NCI-H1092 treated with DMSO at 0.1 percent for 48 hours (cell line): ENCODE measurements around the gene STAT5B.

Source experiments
- DNase-seq: peaks from one replicate; lab custom pipeline; 2025; lab: John Stamatoyannopoulos, UW

The STAT5B gene

DNA sequence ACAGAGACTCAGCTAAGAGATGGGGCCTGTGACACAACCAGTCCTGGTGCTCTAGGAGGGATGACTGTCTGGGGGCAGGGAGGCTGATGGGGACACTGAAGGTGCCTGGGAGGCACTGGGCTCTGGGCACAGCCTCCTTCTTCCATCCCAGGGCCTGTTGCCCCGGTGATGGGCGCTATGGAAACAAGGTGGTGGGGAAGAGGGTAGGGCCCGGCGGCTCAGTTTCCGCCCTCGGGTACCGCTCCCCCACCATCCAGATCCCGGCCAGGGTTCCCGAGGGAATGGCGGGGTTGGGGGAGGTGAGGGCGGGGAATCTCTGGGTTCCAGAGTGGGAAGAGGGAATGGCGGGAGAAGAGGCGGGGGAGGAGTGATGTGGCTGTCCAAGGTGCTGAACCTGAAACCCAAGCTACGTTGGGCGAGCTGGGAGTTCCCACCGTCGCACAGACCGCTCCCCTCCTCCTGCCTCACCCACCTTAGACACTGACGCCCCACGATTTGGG, 96.2 kb downstream of the STAT5B start:
- peak; percentile 18 for DNase-seq

DNA sequence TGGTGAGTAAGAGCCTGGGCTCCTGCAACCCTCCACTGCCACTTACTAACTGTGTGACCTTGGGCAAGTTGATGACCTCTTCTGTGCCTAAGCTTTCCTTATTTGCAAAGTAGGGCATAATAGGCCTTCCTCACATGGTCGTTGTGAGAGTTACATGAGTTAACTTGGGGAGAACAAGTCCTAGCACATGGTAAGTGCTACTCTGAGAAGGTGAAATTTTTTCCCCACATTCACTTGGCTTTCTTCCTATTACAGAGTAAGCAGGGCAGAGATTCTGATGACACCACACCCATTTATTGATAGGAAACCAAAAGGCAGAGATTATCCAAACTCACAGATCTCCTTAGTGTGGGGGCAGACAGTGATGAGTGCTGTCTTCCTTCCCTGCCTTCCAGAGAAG, 96.9 kb downstream of the STAT5B start:
- DNase-seq = no peak

DNA sequence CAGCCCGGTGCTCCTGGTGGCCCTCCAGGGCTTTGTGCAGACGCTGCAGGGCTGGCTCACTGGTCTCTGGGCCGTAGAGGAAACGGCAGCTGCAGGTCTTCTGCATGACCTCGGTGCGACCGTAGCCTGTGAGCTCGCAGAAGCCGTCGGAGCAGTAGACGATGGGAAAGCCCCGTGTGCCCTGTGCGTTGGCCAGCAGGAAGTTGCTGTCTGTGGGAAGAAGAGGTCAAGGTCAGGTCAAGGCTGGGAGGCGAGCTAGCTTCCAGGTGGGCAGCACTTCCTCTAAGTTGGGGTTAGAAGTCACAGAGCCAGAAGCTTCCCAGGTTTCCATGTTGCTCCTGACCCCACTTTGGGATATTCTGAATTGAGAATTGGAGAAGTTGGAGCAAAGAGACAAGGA, 97.4 kb downstream of the STAT5B start:
- DNase-seq = no peak

DNA sequence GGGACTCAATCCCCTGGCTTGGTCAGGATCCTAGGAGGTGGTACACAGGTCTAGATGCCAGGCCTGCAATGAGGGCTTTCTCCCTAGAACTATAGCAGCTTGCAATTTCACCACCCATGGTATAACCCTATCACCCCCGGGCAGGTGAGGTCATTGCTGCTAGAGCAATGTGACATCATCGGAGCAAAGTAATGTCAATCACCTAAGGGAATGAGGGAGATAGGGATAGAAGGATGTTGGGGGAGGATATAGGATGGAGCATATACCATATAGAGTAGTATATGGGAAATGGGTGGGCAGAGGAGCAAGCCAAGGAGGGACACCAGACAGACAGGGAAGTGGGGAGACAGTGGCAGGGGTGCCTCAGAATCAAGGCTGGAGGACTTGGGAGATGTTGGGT, 98.5 kb downstream of the STAT5B start:
- DNase-seq = no peak

DNA sequence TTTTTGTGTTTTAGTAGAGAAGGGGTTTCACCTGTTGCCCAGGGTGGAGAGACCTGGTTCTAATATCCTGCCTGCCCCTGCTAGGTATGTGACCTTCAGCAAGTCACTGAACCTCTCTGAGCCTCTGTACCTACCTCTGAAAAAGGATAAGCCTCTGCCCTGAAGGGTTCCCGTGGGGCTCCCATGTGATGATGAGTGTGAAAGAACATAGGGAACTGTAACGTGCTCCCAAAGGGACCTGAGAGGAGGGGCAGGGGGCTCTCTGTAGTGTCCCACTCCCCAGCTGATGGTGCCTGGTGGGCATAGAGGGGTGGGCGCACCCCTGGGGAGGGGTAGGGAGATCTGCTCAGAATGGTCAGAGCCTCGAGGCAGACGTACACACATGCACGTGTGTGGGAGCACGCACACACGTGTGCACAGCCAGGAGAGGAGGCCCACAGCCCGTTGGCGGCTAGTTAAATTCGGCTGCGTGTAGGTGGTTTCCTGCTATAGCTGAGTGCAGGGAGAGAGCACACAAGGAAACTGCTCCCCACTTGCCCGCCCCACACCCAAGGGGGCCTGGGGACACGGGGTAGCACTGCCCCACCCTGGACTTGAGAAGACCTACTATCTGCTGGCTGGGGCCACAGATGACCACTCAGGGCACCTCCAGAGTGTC, 101.9 kb downstream of the STAT5B start:
- DNase-seq = no peak

DNA sequence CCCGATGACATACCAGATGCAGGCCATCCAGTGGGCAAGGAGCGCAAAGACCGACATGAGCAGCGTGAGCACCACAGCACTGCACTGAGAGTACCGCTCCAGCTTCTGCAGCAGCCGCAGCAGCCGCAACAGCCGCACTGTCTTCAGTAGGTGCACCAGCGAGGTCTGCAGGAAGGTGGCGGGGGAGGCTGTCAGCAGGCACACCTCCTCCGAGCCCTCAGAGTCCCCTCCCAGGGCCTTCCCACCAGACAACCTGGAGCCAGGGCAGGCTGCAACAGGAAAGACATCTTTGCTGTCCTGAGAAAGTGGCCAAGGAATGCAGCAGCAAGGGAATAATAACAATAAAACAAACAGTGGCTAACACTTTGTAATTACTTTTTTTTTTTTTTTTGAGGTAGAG, 104.4 kb downstream of the STAT5B start:
- no peak for DNase-seq

DNA sequence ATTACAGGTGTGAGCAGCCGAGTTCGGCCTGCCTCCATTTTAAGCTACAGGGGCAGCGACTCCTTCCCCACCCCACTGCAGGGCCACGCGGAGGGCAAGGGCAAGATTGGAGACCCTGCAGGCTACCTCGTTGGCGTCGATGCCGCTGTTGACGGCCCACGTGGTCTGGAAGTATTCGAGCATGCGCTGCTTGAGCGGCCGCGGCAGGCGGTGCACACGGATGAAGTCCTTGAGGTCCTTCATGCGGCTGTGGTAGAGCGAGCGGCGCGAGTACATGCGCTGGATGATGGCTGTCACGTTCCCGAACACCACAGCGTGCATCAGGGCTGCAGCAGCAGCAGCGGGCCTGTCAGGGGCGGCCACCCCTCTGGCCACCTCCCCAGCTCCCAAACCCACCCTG, 106.8 kb downstream of the STAT5B start:
- DNase-seq = no peak

DNA sequence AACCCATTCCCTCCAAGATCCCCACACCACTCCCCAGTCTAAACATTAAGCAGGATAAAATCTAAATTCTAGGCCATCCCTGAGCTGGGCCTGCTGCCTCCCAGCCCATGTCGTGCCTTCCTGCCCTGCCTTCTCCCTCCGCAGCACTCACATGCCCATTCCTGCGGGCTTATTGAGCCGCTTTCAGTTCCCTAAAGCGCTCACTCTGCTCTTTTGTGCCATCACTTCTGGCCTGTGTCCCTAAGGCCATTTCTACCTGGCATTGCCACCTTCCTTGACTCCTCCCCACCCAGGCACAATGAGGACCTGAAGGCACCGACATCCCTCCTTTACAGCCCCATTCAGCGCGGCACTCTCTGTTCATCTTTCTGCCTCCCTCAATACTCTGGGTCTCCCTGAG, 108.4 kb downstream of the STAT5B start:
- no peak for DNase-seq

DNA sequence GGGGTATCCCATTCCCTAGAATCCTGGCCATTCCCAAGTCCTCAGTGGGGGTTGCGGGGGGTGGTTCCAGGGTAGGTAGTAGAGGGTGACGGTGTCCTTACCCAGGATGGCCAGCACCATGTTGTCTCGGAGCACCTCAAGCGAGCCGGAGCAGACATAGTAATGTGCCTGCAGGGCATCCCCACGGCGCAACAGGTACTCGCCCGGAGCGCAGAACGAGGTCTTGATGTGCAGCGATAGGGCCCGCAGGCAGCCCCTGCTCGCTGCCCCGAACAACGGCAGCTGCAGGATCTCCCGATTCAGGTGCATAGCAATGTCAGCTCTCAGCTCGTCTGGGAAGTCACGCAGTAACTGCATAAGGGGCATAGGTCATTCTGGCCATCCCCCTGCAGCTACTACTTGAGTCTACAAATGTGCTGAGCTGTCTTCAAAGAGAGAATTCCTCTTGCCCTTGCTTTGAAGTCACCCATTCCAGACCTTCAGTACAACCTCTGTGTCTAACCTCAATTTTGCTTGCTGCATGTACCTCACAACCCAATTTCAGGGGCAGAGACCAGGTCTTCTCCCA, 109.9 kb downstream of the STAT5B start:
- DNase-seq = no peak

DNA sequence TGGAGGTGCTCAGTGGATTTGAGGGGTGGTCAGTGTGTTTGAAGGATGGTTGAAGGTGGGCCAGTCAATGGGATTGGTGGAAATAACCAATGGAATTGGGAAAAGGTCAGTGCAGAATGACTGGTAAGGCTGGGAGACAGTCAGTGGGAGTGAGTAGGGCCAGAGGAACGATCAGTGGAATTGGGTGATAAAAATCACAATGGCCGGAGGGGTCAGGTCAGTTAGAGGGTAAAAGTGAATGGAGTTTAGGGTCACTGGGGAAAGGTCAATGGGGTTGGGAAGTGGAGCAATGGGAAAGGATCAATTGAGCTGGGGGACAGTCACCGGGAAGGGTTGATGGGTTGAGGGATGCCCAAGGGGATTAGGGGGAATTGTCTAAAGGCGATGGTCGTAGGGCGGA, 110.4 kb downstream of the STAT5B start:
- no peak for DNase-seq

DNA sequence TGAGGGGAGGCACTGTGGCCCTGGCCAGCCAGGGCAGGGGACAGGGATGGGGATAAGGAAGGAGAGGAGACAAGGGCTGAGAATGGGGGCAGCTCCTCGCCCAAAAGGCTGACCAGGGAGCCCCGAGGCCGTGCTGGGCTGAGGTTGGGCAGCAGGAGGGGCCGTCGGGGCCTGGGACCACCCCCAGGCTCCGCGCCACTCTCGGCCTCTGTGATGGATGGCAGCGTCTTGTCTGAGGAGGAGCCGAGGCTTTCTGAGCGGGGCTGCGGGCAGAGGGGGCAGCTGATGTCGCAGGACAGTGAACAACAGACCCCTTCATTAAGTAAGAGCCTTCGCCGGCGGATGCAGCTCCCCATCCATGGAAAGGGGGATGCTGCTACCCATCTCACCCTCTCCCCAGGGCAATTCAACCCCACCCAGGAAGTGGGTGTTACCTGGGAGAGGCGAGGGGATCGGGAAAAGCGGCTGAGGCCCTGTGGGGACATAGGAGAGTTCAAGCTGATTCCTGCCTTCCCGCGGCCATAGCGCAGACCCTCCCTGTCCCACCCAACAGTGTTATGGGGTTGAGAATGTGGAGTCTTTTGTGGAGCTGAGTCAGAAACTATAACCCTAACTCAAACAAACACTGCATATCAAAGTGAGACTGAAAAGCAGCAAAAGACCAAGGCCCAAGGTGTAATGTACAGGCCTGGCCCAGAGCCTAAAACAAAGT, 112.3 kb downstream of the STAT5B start:
- no peak for DNase-seq

DNA sequence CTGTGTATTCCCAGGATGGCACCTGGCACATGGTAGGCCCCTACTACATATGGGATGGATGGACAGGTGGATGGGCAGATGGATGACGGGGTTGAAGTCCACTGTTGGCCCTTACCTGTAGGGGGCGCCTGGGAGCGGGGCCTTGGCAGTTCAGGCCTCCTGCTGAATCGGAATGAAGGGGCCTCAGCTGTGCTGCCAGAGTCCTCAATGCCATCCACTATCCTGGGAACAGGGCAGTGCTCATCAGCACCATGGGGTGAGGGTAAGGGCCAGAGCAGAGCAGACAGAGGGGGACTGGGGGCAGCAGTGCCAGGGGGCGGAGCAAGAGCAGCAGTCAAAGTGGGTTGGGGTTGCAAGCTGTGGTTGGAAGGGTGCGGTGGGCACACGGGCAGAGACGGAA, 113.1 kb downstream of the STAT5B start:
- DNase-seq = no peak

DNA sequence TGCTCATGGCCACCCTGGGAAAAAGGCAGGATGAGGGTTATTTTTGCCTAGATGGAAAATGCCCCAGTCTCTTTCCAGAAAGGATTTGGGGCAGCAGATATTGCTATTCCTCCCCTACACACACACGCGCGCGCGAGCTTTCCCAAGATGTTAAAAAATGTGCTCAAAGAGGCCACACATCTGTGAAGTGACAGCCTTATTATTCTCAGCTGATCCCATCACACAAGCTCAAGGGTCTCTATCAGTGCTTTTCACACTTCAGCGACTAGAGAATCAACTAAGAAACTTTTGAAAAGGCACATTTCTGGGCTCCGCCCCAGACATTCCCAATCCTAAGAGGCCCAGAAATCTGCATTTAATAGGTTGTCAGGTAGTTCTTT, 115.7 kb downstream of the STAT5B start:
- no peak for DNase-seq

DNA sequence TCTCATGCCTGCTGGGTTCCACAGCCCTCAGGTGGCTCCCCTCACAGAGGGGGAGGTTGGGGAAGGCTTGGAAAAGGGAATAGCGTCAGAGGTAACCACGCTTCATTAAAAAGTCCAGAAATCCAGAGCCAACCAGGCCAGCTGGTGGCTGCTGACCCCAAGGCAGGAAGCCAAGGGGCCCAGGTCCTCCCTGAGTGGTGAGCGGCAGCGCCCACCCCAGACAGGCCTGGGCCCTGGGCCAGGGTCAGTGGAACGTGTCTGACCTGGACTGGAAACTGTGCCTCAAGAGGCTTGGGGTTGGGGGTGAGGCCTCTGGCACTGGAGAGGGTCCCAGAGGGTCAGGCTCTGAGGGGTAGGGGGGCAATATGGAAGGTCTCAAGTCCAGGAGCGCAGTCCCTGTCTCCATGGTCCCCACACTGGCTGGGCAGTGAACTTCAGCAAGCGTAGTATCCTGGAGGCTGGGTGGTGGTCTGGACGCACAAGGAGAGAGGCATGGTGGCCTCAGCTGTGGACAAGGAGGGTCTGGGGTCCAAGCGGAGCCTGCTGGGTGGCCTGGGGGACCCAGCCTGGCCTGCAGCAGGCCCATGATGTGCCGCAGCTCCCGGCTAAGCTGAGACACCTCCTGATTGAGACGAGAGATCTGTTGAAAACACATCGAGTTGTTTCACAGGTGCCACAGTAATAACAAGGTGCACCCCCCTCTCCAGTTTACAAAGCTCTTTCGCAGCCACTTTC, 116.2 kb downstream of the STAT5B start:
- DNase-seq = no peak

DNA sequence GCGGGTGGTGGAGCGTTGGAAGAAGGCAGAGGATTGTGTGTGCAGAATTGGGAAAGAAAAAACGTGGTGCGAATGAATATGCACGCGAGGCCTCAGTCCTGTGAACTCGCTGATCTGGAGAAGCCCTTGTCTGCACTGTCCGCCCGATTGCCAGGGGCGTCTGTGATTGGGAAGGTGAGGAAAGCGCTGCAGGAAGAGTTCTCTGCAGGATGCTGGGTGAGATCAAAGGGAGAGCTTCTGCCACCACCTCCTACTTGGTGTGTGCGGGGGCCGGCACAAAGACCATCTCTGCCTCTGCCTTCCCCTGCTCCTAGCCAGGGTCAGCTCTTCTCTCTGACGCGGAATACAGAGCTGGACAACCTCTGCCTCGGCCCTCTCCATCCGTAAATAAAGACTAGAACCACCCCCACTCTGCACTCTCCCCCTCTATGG, 120.6 kb downstream of the STAT5B start:
- no peak for DNase-seq

DNA sequence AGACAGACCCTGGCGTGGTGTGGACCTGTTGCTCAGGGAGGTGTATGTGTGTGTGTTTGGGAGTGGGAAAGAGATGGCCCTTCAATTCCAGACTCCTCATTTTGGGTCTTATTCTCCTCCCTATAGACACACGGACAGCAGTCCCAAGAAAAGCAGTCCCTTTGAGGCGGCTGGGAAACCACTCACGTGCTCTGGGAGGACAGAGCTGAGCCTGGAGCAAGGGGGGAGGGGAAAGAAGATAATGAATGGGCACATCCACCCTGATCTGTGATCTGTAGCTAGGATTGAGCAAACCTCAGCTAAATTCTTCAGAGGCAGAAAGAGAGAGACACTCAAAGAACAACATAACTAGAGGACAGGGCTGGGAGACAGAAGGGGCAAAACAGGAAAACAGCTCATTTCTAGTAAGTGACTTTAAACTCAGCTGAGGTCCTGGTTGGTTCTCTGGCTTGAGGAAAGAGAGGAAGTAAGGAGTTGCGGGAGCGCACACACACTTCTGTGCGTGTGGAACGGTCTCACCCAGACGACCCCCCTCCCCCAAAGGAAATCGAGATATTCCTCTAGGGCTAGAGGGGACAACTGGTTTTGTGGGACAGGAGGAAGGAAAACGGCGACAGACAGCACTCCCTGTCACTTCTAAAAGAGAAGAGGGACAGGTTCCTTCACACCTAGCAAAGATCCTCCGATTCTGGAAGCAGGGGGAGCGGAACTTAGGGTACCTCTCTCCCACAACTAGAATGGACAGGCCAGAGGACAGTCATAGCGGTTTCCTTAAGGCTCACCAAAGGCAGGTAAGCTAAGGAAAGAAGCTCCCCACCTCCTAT, 122.1 kb downstream of the STAT5B start:
- DNase-seq = no peak
